CD14-positive monocyte (primary cell): ENCODE measurements around the gene PTGS1. TPM values are rescaled to one million over a fixed set of nuclear protein-coding genes. Genes with fewer than 3 reads are reported as not detected.
"Not testable (repeated sequence)": the region's sequence is repeated elsewhere in the genome, so short reads cannot be mapped to it uniquely, and the experiment has no call there.

Experiments used
- DNase-seq, 3 donors: peaks; one replicate each; pipeline ENCODE4 v3.0.0-alpha.2; 2011 to 2022
- H2AFZ ChIP-seq: 2 replicates; pipeline ENCODE4 v1.6.0; 2012; ENCODE audit warnings: mild to moderate bottlenecking, low read depth, low read length, inconsistent platforms; ENCODE audit not compliant: insufficient read depth, poor library complexity, severe bottlenecking
- H3K27ac ChIP-seq, 2 donors: 1 replicate in 1 of 2; 2 replicates in 1 of 2; pipeline ENCODE4 v1.5.1; 2012 to 2013; ENCODE audit warnings: low read length in 2 of 2, control low read depth in 1 of 2, inconsistent platforms in 1 of 2, low read depth in 1 of 2, mild to moderate bottlenecking in 1 of 2
- H3K27me3 ChIP-seq, 2 donors: one replicate each; pipeline versions ENCODE4 v1.6.0 to v1.6.1; 2011 to 2013; ENCODE audit warnings: low read length in 2 of 2; ENCODE audit not compliant: control insufficient read depth in 2 of 2, insufficient read depth in 2 of 2
- H3K36me3 ChIP-seq, 2 donors: replicated peaks in 1 of 2; 1 replicate in 1 of 2; 2 replicates in 1 of 2; pipeline versions ENCODE4 v1.5.1 to v1.6.1; 2012 to 2013; ENCODE audit warnings: low read length in 2 of 2, control low read depth in 1 of 2, inconsistent platforms in 1 of 2, mild to moderate bottlenecking in 1 of 2; ENCODE audit not compliant: insufficient read depth in 2 of 2, control insufficient read depth in 1 of 2
- H3K4me1 ChIP-seq, 2 donors: 1 replicate in 1 of 2; 2 replicates in 1 of 2; pipeline versions ENCODE4 v1.5.1 to v1.6.1; 2012 to 2013; ENCODE audit warnings: low read length in 2 of 2, control low read depth in 1 of 2, inconsistent platforms in 1 of 2, mild to moderate bottlenecking in 1 of 2, moderate library complexity in 1 of 2; ENCODE audit not compliant: insufficient read depth in 2 of 2, control insufficient read depth in 1 of 2
- H3K4me2 ChIP-seq: replicated peaks from 2 replicates; pipeline ENCODE3; 2012; ENCODE audit warnings: low read length, moderate library complexity, mild to moderate bottlenecking; ENCODE audit not compliant: poor library complexity, severe bottlenecking; ENCODE audit errors: extremely low read depth
- H3K4me3 ChIP-seq, 3 experiments: fragments of 200-600 bp in 1 of 3; sonication (generic) in 1 of 3; replicated peaks in 1 of 3; 1 replicate in 2 of 3; 2 replicates in 1 of 3; pipeline ENCODE4 v1.5.1; 2011 to 2013; ENCODE audit warnings: low read length in 3 of 3, mild to moderate bottlenecking in 3 of 3, control low read depth in 2 of 3, low read depth in 2 of 3, inconsistent platforms in 1 of 3, moderate library complexity in 1 of 3
- H3K79me2 ChIP-seq: 2 replicates; pipeline ENCODE4 v1.6.0; 2012; ENCODE audit warnings: mild to moderate bottlenecking, control low read depth, inconsistent platforms, low read length, moderate library complexity; ENCODE audit not compliant: insufficient read depth
- H3K9ac ChIP-seq: 2 replicates; pipeline ENCODE4 v1.6.0; 2017; ENCODE audit warnings: low read length, mild to moderate bottlenecking; ENCODE audit not compliant: insufficient read depth, poor library complexity, severe bottlenecking
- H3K9me3 ChIP-seq, 2 donors: replicated peaks in 1 of 2; 1 replicate in 1 of 2; 2 replicates in 1 of 2; pipeline versions ENCODE4 v1.5.1 to v1.6.1; 2012 to 2013; ENCODE audit warnings: low read length in 2 of 2, control low read depth in 1 of 2; ENCODE audit not compliant: control insufficient read depth in 1 of 2, insufficient read depth in 1 of 2
- H4K20me1 ChIP-seq: 2 replicates; pipeline ENCODE4 v1.6.0; 2012; ENCODE audit warnings: mild to moderate bottlenecking, low read length, control low read depth, moderate library complexity; ENCODE audit not compliant: insufficient read depth
- H3K27ac Mint-ChIP-seq, 7 donors: one replicate each; pipeline ENCODE4 v1.8.0; 2020; ENCODE audit warnings: mild to moderate bottlenecking in 7 of 7, mixed read lengths in 7 of 7, moderate library complexity in 6 of 7, inconsistent platforms in 2 of 7
- H3K27me3 Mint-ChIP-seq, 3 donors: one replicate each; pipeline ENCODE4 v1.8.0; 2021 to 2022; ENCODE audit warnings: low read depth in 3 of 3, mild to moderate bottlenecking in 3 of 3, mixed read lengths in 3 of 3, moderate library complexity in 3 of 3, inconsistent platforms in 1 of 3
- H3K36me3 Mint-ChIP-seq, 2 donors: one replicate each; pipeline ENCODE4 v1.8.0; 2020; ENCODE audit warnings: mixed read lengths in 2 of 2, inconsistent platforms in 1 of 2, mild to moderate bottlenecking in 1 of 2
- H3K4me1 Mint-ChIP-seq: one replicate; pipeline ENCODE4 v1.8.0; 2020; ENCODE audit warnings: mild to moderate bottlenecking, mixed read lengths
- H3K4me3 Mint-ChIP-seq, 2 donors: one replicate each; pipeline ENCODE4 v1.8.0; 2020; ENCODE audit warnings: mild to moderate bottlenecking in 2 of 2, mixed read lengths in 2 of 2, moderate library complexity in 1 of 2
- H3K9me3 Mint-ChIP-seq, 7 donors: one replicate each; pipeline ENCODE4 v1.8.0; 2020 to 2022; ENCODE audit warnings: mixed read lengths in 7 of 7, mild to moderate bottlenecking in 6 of 7, moderate library complexity in 6 of 7, inconsistent platforms in 2 of 7
- WGBS: methylation state at CpG from one replicate; pipeline ENCODE4 v1.1.5; 2013; ENCODE audit warnings: missing lambda C conversion rate; ENCODE audit not compliant: insufficient coverage; 5-methylcytosine and 5-hydroxymethylcytosine counted together
- intact Hi-C, 2 donors: fragments of 100-400 bp; cut with micrococcal nuclease; formaldehyde crosslinking; loops; one replicate each; pipeline versions ENCODE4 v1.15.0 to v1.15.1; 2023
- polyA plus RNA-seq, 3 donors: library from polyadenylated mRNA; depleted of rRNA in 1 of 3; unstranded in 2 of 3; stranded (reverse) in 1 of 3; fragments of 300-500 nt in 2 of 3; fragments of >200 nt in 1 of 3; fragmentation: Illumina TruSeq in 2 of 3; gene quantifications; 1 replicate in 2 of 3; 2 replicates in 1 of 3; pipeline ENCODE4 v1.2.3, GENCODE V29; 2012 to 2021
- TF ChIP-seq, protein P1 (sequence below): fragments of 200-600 bp; IDR thresholded peaks from one replicate; pipeline ENCODE4 v1.8.0; 2022; ENCODE audit warnings: antibody characterized with exemption, mild to moderate bottlenecking

Gene PTGS1
- polyA plus RNA-seq, 3 donors: 17.9 to 27.8 (median 20.5) TPM

DNA sequence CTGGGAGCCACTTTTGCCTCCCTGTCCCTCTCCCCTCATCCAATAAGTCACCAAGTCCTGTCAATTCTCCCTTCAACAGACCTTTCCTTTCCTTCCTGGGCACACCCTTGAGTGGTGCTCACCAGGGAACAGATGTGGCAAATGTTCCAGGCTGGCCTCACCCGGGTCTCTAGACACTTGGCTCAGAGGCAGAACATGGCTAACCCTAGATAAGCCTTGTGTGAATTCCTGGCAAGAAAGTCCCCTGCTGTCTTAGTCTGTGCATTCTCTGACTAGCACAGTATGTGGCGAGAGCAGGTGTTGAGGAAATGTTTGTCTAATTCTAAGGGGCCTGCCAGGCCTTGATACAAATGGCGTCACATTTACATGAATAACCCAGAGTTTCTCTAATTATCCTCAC is 41.2 kb upstream of the PTGS1 start:
- 67% methylated on average over 1 of the region's 3 CpGs for WGBS
- Histone ChIP-seq H3K9ac (no peak overlapping the region), H3K9me3 (no peaks in the 10 kb centered on the region), H3K27ac (no peak overlapping the region), H3K79me2 (no peaks in the 10 kb centered on the region), H3K4me2 (no peak overlapping the region), H2AFZ (no peak overlapping the region), H3K27me3 (no peaks in the 10 kb centered on the region), H4K20me1 (no peaks in the 10 kb centered on the region), H3K4me3 (no peak overlapping the region), H3K36me3 (peaks cover 2 to 38% of the 10 kb centered on the region in 2 donors), H3K4me1 (no peaks in the 10 kb centered on the region)
- H3K4me3 Mint-ChIP-seq: no peak overlapping the region
- DNase-seq: no peak
- peak overlapping the region in 2 of 7 donors; percentile 38 to 42 for H3K27ac Mint-ChIP-seq
- H3K4me1 Mint-ChIP-seq: peaks cover 4% of the 10 kb centered on the region
- H3K27me3 Mint-ChIP-seq: peaks cover 0 to 5% (median 0%) of the 10 kb centered on the region in 3 donors
- TF ChIP-seq, protein P1, sequence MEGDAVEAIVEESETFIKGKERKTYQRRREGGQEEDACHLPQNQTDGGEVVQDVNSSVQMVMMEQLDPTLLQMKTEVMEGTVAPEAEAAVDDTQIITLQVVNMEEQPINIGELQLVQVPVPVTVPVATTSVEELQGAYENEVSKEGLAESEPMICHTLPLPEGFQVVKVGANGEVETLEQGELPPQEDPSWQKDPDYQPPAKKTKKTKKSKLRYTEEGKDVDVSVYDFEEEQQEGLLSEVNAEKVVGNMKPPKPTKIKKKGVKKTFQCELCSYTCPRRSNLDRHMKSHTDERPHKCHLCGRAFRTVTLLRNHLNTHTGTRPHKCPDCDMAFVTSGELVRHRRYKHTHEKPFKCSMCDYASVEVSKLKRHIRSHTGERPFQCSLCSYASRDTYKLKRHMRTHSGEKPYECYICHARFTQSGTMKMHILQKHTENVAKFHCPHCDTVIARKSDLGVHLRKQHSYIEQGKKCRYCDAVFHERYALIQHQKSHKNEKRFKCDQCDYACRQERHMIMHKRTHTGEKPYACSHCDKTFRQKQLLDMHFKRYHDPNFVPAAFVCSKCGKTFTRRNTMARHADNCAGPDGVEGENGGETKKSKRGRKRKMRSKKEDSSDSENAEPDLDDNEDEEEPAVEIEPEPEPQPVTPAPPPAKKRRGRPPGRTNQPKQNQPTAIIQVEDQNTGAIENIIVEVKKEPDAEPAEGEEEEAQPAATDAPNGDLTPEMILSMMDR: no peak
- peaks cover 26 to 40% of the 10 kb centered on the region in 2 donors for H3K36me3 Mint-ChIP-seq
- intact Hi-C loops: no loop called here
- H3K9me3 Mint-ChIP-seq: no peaks in the 10 kb centered on the region

DNA sequence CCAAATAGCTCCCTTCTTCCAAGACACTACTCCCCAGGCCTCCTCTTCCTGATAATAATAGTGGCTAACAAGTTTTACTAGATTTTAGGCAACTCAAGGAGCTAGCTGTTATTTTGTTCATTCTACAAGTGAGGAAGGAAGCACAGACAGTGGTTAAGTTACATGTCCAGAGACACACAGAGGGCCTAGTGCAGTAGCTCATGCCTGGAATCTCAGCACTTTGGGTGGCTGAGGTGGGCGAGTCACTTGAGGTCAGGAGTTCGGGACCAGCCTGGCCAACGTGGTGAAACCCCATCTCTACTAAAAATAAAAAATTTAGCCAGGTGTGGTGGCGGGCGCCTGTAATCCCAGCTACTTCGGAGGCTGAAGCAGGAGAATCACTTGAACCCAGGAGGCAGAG is 40.4 kb upstream of the PTGS1 start:
- H3K9me3 ChIP-seq, intact Hi-C loops, H3K9me3 Mint-ChIP-seq, H3K4me3 Mint-ChIP-seq, H3K27me3 Mint-ChIP-seq, H3K4me3 ChIP-seq, H3K27me3 ChIP-seq, H3K4me1 Mint-ChIP-seq, H3K27ac ChIP-seq, H3K4me1 ChIP-seq, DNase-seq, H2AFZ ChIP-seq, H3K27ac Mint-ChIP-seq, H3K79me2 ChIP-seq, H3K9ac ChIP-seq, H3K4me2 ChIP-seq, H4K20me1 ChIP-seq: not testable (repeated sequence)
- H3K36me3 Mint-ChIP-seq: peaks cover 21 to 31% of the 10 kb centered on the region in 2 donors
- H3K36me3 ChIP-seq: peaks cover 2 to 29% of the 10 kb centered on the region in 2 donors
- WGBS: 98% methylated on average over 3 of the region's 6 CpGs
